ACC112 (cell line): ENCODE results near the gene KRT80.
A peak's percentile ranks its signal among the peaks of the same experiment; 100 is the strongest.

Source experiments
- H2AFZ ChIP-seq: fragments of 200-600 bp; sonication (generic); one replicate; pipeline ENCODE4 v1.6.0; 2017; ENCODE audit warnings: antibody characterized with exemption, low read length; ENCODE audit not compliant: unreplicated experiment
- H3K27ac ChIP-seq: fragments of 200-600 bp; sonication (generic); 2 replicates; pipeline ENCODE4 v1.5.1; 2014; ENCODE audit warnings: low read depth, mild to moderate bottlenecking, antibody characterized with exemption, low read length, moderate library complexity
- H3K27me3 ChIP-seq: fragments of 200-600 bp; sonication (generic); 2 replicates; pipeline ENCODE4 v1.6.1; 2014; ENCODE audit warnings: mild to moderate bottlenecking, antibody characterized with exemption, low read length, moderate library complexity, mixed read lengths; ENCODE audit not compliant: insufficient read depth
- H3K36me3 ChIP-seq: fragments of 200-600 bp; sonication (generic); 2 replicates; pipeline ENCODE4 v1.6.1; 2016; ENCODE audit warnings: mild to moderate bottlenecking, antibody characterized with exemption, low read length, moderate library complexity, mixed read lengths; ENCODE audit not compliant: insufficient read depth
- H3K4me1 ChIP-seq: fragments of 200-600 bp; sonication (generic); one replicate; pipeline ENCODE4 v1.6.1; 2016; ENCODE audit warnings: low read length, mixed read lengths; ENCODE audit not compliant: insufficient read depth, unreplicated experiment, control insufficient read depth
- H3K4me3 ChIP-seq: fragments of 200-600 bp; sonication (generic); 2 replicates; pipeline ENCODE4 v1.5.1; 2014; ENCODE audit warnings: mild to moderate bottlenecking, low read depth, low read length
- H3K79me2 ChIP-seq: fragments of 200-600 bp; sonication (generic); one replicate; pipeline ENCODE4 v1.6.0; 2016; ENCODE audit warnings: low read length; ENCODE audit not compliant: control insufficient read depth, unreplicated experiment, insufficient read depth

Gene KRT80

GRCh38 chr12:52217223-52217622 lies 25.4 kb upstream of the KRT80 start:
- Histone ChIP-seq H3K79me2 (no peaks in the 10 kb centered on the region), H3K27me3 (no peaks in the 10 kb centered on the region), H3K36me3 (no peaks in the 10 kb centered on the region), H2AFZ (no peak overlapping the region), H3K4me1 (peaks cover 38% of the 10 kb centered on the region), H3K27ac (peak overlapping the region; percentile 60; the same call in 1 of the 2 replicates), H3K4me3 (no peak overlapping the region)

GRCh38 chr12:52216807-52217206 lies 25.0 kb upstream of the KRT80 start:
- H3K4me3 ChIP-seq, result no peak overlapping the region
- H3K79me2 ChIP-seq, result no peaks in the 10 kb centered on the region
- H2AFZ ChIP-seq, result no peak overlapping the region
- H3K4me1 ChIP-seq, result peaks cover 34% of the 10 kb centered on the region
- H3K36me3 ChIP-seq, result no peaks in the 10 kb centered on the region
- no peaks in the 10 kb centered on the region for H3K27me3 ChIP-seq
- H3K27ac ChIP-seq, result no peak overlapping the region

- no peak overlapping the region for H2AFZ ChIP-seq
- H3K36me3 ChIP-seq, result no peaks in the 10 kb centered on the region
- no peaks in the 10 kb centered on the region for H3K27me3 ChIP-seq
- no peak overlapping the region for H3K27ac ChIP-seq
- peaks cover 27% of the 10 kb centered on the region for H3K4me1 ChIP-seq
- no peaks in the 10 kb centered on the region for H3K79me2 ChIP-seq
- no peak overlapping the region for H3K4me3 ChIP-seq
These were observed 24.3 kb upstream of the KRT80 start for GRCh38 chr12:52216100-52216499.

GRCh38 chr12:52215587-52216031 lies 23.8 kb upstream of the KRT80 start:
- Histone ChIP-seq H2AFZ (no peak overlapping the region), H3K27ac (no peak overlapping the region), H3K36me3 (no peaks in the 10 kb centered on the region), H3K79me2 (no peaks in the 10 kb centered on the region), H3K4me3 (no peak overlapping the region), H3K27me3 (no peaks in the 10 kb centered on the region), H3K4me1 (peaks cover 32% of the 10 kb centered on the region)

- Histone ChIP-seq H2AFZ (no peak overlapping the region), H3K27ac (no peak overlapping the region), H3K4me3 (no peak overlapping the region), H3K36me3 (no peaks in the 10 kb centered on the region), H3K4me1 (peaks cover 43% of the 10 kb centered on the region), H3K79me2 (no peaks in the 10 kb centered on the region), H3K27me3 (no peaks in the 10 kb centered on the region)
These were observed 22.6 kb upstream of the KRT80 start for GRCh38 chr12:52214421-52214802.

- Histone ChIP-seq H3K4me1 (peaks cover 45% of the 10 kb centered on the region), H3K79me2 (no peaks in the 10 kb centered on the region), H3K27ac (no peak overlapping the region), H3K36me3 (no peaks in the 10 kb centered on the region), H2AFZ (no peak overlapping the region), H3K27me3 (no peaks in the 10 kb centered on the region), H3K4me3 (no peak overlapping the region)
These were observed 22.0 kb upstream of the KRT80 start for GRCh38 chr12:52213564-52214420.

- no peaks in the 10 kb centered on the region for H3K79me2 ChIP-seq
- peaks cover 44% of the 10 kb centered on the region for H3K4me1 ChIP-seq
- H3K27me3 ChIP-seq, result no peaks in the 10 kb centered on the region
- no peak overlapping the region for H2AFZ ChIP-seq
- H3K36me3 ChIP-seq, result no peaks in the 10 kb centered on the region
- no peak overlapping the region for H3K4me3 ChIP-seq
- H3K27ac ChIP-seq, result no peak overlapping the region
These were observed 21.1 kb upstream of the KRT80 start for GRCh38 chr12:52212701-52213563.

- peaks cover 41% of the 10 kb centered on the region for H3K4me1 ChIP-seq
These were observed 20.1 kb upstream of the KRT80 start for GRCh38 chr12:52211716-52212585.

GRCh38 chr12:52210925-52211650 lies 19.3 kb upstream of the KRT80 start:
- Histone ChIP-seq H3K27ac (no peak overlapping the region), H3K79me2 (no peaks in the 10 kb centered on the region), H3K36me3 (no peaks in the 10 kb centered on the region), H2AFZ (no peak overlapping the region), H3K4me3 (no peak overlapping the region), H3K27me3 (no peaks in the 10 kb centered on the region), H3K4me1 (peaks cover 41% of the 10 kb centered on the region)

More at GRCh38 chr12:52211716-52212585, 20.1 kb upstream of the KRT80 start:
- Histone ChIP-seq H3K36me3 (no peaks in the 10 kb centered on the region), H3K79me2 (no peaks in the 10 kb centered on the region), H3K4me3 (no peak overlapping the region), H2AFZ (no peak overlapping the region), H3K27ac (no peak overlapping the region), H3K27me3 (no peaks in the 10 kb centered on the region)
